ENCODE measurements around the gene DLGAP3.

Gene DLGAP3

GRCh38 chr1:34923490-34923889 is 6.0 kb downstream of the DLGAP3 start:
- Histone ChIP-seq H3K36me3 (ENCODE audit: insufficient read depth, low read length) (no peaks in the 10 kb centered on the region), H3K9ac (ENCODE audit: low read depth, low read length) (no peak overlapping the region), H3K4me1 (ENCODE audit: insufficient read depth, low read length) (0 out of 2 replicates have a peak, but pooled peaks cover 3% of the 10 kb centered on the region), H3K9me3 (ENCODE audit: control insufficient read depth, insufficient read depth, low read length) (no peaks in the 10 kb centered on the region)

DNA sequence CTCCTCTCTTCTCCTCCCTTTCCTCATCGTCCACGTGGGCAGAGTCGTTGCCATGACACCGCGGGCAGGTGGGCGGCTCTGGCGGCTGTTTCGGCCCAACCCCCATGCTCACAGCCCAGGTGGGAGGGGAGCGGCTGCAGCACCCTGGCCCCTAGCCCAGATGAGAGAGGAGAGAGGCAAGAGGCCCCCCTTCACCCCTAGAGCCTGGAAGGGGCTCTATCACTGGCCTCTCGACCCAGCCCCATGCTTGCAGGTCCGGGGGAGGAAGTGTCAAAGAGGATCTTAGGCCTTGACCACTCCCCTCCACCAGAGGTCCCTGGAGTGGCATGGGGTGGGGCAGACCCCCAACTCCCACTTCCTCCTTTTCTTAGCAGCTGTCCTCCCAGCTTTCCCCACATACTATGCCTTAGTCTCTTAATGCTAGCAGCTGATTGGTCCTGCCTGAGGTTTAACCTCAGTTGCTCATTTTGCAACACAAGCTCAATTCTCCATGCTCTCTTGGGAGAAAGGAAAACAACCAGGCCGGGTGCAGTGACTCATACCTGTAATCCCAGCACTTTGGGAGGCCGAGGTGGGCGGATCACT is 10.4 kb downstream of the DLGAP3 start:
- Histone ChIP-seq H3K9me3 (ENCODE audit: control insufficient read depth, insufficient read depth, low read length) (no peaks in the 10 kb centered on the region), H3K4me1 (ENCODE audit: insufficient read depth, low read length) (0 out of 2 replicates have a peak, but pooled peaks cover 3% of the 10 kb centered on the region), H3K36me3 (ENCODE audit: insufficient read depth, low read length) (no peaks in the 10 kb centered on the region), H3K9ac (ENCODE audit: low read depth, low read length) (no peak overlapping the region; the same call in 1 of the 2 replicates)

GRCh38 chr1:34918386-34918976 is 11.0 kb downstream of the DLGAP3 start:
- Histone ChIP-seq H3K9me3 (ENCODE audit: control insufficient read depth, insufficient read depth, low read length) (no peaks in the 10 kb centered on the region), H3K9ac (ENCODE audit: low read depth, low read length) (no peak overlapping the region; the same call in 1 of the 2 replicates), H3K4me1 (ENCODE audit: insufficient read depth, low read length) (0 out of 2 replicates have a peak, but pooled peaks cover 3% of the 10 kb centered on the region), H3K36me3 (ENCODE audit: insufficient read depth, low read length) (no peaks in the 10 kb centered on the region)

GRCh38 chr1:34917017-34917416 is 12.4 kb downstream of the DLGAP3 start:
- H3K9me3 ChIP-seq (ENCODE audit: control insufficient read depth, insufficient read depth, low read length) = no peaks in the 10 kb centered on the region
- no peaks in the 10 kb centered on the region for H3K36me3 ChIP-seq (ENCODE audit: insufficient read depth, low read length)
- 0 out of 2 replicates have a peak, but pooled peaks cover 3% of the 10 kb centered on the region for H3K4me1 ChIP-seq (ENCODE audit: insufficient read depth, low read length)
- no peak overlapping the region for H3K9ac ChIP-seq (ENCODE audit: low read depth, low read length)

GRCh38 chr1:34916104-34916503 is 13.3 kb downstream of the DLGAP3 start:
- no peaks in the 10 kb centered on the region for H3K9me3 ChIP-seq (ENCODE audit: control insufficient read depth, insufficient read depth, low read length)
- H3K9ac ChIP-seq (ENCODE audit: low read depth, low read length) = no peak overlapping the region
- no peaks in the 10 kb centered on the region for H3K36me3 ChIP-seq (ENCODE audit: insufficient read depth, low read length)
- H3K4me1 ChIP-seq (ENCODE audit: insufficient read depth, low read length) = 0 out of 2 replicates have a peak, but pooled peaks cover 3% of the 10 kb centered on the region

- H3K9me3 ChIP-seq (ENCODE audit: control insufficient read depth, insufficient read depth, low read length) = no peaks in the 10 kb centered on the region
- H3K4me1 ChIP-seq (ENCODE audit: insufficient read depth, low read length) = 0 out of 2 replicates have a peak, but pooled peaks cover 3% of the 10 kb centered on the region
- no peaks in the 10 kb centered on the region for H3K36me3 ChIP-seq (ENCODE audit: insufficient read depth, low read length)
- H3K9ac ChIP-seq (ENCODE audit: low read depth, low read length) = no peak overlapping the region
Observed at GRCh38 chr1:34915521-34915920, 13.9 kb downstream of the DLGAP3 start.

DNA sequence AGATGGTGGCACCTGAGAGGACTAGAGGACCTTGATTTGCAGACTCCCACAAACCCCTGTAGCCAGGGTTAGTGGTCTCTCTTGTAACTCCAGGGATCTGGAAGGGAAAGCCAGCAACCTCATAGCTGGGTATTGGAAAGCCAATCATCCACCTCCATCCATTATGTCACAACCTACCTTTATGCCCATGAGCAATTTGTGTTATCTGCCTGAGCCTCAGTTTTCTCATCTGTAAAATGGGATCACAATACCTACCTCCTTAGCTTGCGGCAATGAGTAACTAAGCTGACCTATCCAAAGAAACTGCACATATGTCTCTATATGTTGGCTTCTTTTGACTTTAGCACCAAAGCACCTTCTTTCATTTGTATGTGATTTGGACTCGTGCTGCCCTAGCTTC is 14.5 kb downstream of the DLGAP3 start:
- no peak overlapping the region for H3K9ac ChIP-seq (ENCODE audit: low read depth, low read length)
- 0 out of 2 replicates have a peak, but pooled peaks cover 3% of the 10 kb centered on the region for H3K4me1 ChIP-seq (ENCODE audit: insufficient read depth, low read length)
- no peaks in the 10 kb centered on the region for H3K9me3 ChIP-seq (ENCODE audit: control insufficient read depth, insufficient read depth, low read length)
- H3K36me3 ChIP-seq (ENCODE audit: insufficient read depth, low read length) = no peaks in the 10 kb centered on the region

DNA sequence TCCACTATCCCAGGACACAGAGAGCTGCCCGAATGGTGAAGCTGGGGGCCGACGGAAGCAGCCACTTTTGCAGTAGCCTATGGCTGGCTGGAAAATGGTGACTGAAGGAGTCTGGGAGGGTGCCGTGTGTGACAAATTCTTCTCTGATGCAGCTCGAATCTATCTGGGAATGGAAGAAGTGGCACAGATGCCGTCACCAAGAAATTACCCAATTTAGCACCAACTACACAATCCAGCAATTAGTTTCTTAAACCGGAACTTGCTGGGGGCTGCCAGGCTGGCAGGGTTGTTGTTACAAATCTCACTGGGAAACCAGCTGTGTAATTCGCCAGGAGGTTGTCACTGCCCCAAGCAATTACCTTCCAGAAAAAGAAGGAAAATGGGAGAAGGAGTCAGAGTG is 18.0 kb downstream of the DLGAP3 start:
- Histone ChIP-seq H3K9me3 (ENCODE audit: control insufficient read depth, insufficient read depth, low read length) (no peaks in the 10 kb centered on the region), H3K4me1 (ENCODE audit: insufficient read depth, low read length) (no peaks in the 10 kb centered on the region), H3K9ac (ENCODE audit: low read depth, low read length) (no peak overlapping the region), H3K36me3 (ENCODE audit: insufficient read depth, low read length) (no peaks in the 10 kb centered on the region)

DNA sequence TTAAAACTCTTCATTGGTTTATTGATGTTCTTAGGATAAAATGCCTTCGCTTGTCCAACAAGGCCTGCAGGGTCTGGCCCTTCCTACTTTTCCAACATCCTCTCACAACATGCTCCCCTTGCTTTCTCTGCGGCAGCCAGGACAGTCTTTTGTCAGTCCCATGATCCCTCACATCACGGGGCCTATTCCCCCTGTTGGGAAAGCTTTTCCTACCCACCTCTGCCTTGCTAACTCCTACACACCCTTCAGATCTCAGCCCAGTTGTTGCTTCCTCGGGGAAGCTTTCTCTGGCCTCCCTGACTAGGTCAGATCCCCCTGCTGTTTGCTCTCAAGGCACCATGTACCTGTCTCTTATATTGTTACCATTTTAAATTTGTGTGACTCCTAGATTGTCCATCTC is 19.0 kb downstream of the DLGAP3 start:
- no peaks in the 10 kb centered on the region for H3K4me1 ChIP-seq (ENCODE audit: insufficient read depth, low read length)
- no peaks in the 10 kb centered on the region for H3K9me3 ChIP-seq (ENCODE audit: control insufficient read depth, insufficient read depth, low read length)
- no peaks in the 10 kb centered on the region for H3K36me3 ChIP-seq (ENCODE audit: insufficient read depth, low read length)
- no peak overlapping the region for H3K9ac ChIP-seq (ENCODE audit: low read depth, low read length)

GRCh38 chr1:34908369-34908768 is 21.1 kb downstream of the DLGAP3 start:
- Histone ChIP-seq H3K9ac (ENCODE audit: low read depth, low read length) (no peak overlapping the region), H3K9me3 (ENCODE audit: control insufficient read depth, insufficient read depth, low read length) (no peaks in the 10 kb centered on the region), H3K4me1 (ENCODE audit: insufficient read depth, low read length) (no peaks in the 10 kb centered on the region)

GRCh38 chr1:34907487-34908090 is 21.9 kb downstream of the DLGAP3 start:
- Histone ChIP-seq H3K9me3 (ENCODE audit: control insufficient read depth, insufficient read depth, low read length) (no peaks in the 10 kb centered on the region), H3K9ac (ENCODE audit: low read depth, low read length) (no peak overlapping the region), H3K4me1 (ENCODE audit: insufficient read depth, low read length) (no peaks in the 10 kb centered on the region), H3K36me3 (ENCODE audit: insufficient read depth, low read length) (no peaks in the 10 kb centered on the region)

More at GRCh38 chr1:34908369-34908768, 21.1 kb downstream of the DLGAP3 start:
- no peaks in the 10 kb centered on the region for H3K36me3 ChIP-seq (ENCODE audit: insufficient read depth, low read length)

DNA sequence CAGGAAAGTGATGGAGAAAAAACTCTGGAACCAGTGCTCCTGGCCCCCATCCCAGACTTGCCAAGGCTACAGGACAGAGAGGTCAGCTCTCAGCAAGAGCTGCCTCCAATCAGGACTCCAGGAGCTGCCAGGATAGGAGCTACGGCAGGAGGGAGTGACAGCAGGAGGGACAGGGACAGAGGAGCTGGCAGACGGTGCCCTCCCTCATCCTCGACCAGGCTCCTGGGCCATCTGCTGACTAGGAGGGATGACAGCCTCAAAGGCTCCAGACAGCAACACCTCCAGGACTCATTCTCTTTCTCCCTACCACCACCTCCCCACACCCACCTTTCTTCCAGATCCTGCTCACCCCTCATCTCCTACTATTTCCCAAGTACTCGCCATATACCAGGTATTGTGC is 22.7 kb downstream of the DLGAP3 start:
- Histone ChIP-seq H3K4me1 (ENCODE audit: insufficient read depth, low read length) (no peaks in the 10 kb centered on the region), H3K36me3 (ENCODE audit: insufficient read depth, low read length) (no peaks in the 10 kb centered on the region), H3K9ac (ENCODE audit: low read depth, low read length) (no peak overlapping the region), H3K9me3 (ENCODE audit: control insufficient read depth, insufficient read depth, low read length) (no peaks in the 10 kb centered on the region)

DNA sequence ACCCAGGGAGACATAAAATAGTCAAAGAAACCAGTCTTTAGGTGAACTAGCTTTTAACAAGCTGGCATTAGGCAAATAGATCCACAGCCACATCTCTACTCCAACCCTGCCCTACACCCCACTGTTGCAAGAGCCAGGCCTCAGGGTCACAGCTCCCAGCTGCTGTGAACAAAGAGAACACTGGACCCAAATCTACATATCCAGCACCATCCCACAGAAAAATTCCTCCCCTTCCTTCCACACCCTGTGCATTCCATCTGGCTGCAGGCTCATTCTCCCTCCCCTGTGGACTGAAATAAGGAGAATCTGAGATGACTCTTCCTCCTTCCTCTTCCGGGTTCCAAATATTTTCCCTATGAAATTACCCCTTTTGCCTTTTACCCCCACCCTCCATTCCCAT is 23.2 kb downstream of the DLGAP3 start:
- Histone ChIP-seq H3K4me1 (ENCODE audit: insufficient read depth, low read length) (no peaks in the 10 kb centered on the region), H3K36me3 (ENCODE audit: insufficient read depth, low read length) (no peaks in the 10 kb centered on the region), H3K9me3 (ENCODE audit: control insufficient read depth, insufficient read depth, low read length) (no peaks in the 10 kb centered on the region), H3K9ac (ENCODE audit: low read depth, low read length) (no peak overlapping the region)

DNA sequence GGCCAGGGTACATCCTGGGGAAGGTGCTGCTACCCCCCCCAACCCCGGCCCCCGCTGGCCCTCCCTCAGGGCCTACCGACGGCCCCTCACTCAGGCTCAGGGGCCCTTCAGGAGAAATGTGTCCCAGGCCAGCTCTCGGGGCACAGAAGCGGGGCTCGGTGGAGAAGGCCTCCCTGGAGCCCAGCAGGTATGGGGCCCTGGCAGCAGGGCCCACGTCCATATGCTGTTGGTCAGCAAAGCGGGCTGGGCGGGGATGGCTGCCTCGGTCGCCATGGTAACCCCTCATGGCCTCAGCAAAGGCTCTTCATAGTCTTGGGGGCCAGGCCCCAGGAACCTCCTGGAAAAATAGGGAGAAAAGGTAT is 24.4 kb downstream of the DLGAP3 start:
- H3K36me3 ChIP-seq (ENCODE audit: insufficient read depth, low read length) = no peaks in the 10 kb centered on the region
- H3K9ac ChIP-seq (ENCODE audit: low read depth, low read length) = no peak overlapping the region
- no peaks in the 10 kb centered on the region for H3K4me1 ChIP-seq (ENCODE audit: insufficient read depth, low read length)
- no peaks in the 10 kb centered on the region for H3K9me3 ChIP-seq (ENCODE audit: control insufficient read depth, insufficient read depth, low read length)
